H1 (cell line): ENCODE data around the gene CNOT6. TPM values are rescaled to one million over a fixed set of nuclear protein-coding genes. Genes with fewer than 3 reads are reported as not detected.

Experiments
- CTCF ChIA-PET: fragments of 300-600 bp; sonication (Branson Sonifier 250); formaldehyde crosslinking; loops from one replicate; lab custom pipeline; 2021; ENCODE audit not compliant: partially characterized antibody; lab: Charles Lee
- POLR2A ChIA-PET: fragments of 300-600 bp; sonication (Branson Sonifier 250); formaldehyde crosslinking; loops from one replicate; lab custom pipeline; 2021; ENCODE audit warnings: inconsistent platforms; ENCODE audit not compliant: partially characterized antibody; lab: Charles Lee
- DNase-seq, 2 experiments: peaks; one replicate each; pipeline versions ENCODE4 v3.0.0 to v3.0.0-alpha.2; 2010 to 2022; ENCODE audit warnings: low spot score in 2 of 2, low read depth in 1 of 2, mixed read lengths in 1 of 2
- FAIRE-seq: peaks from 2 replicates; lab custom pipeline; 2011; peaks lifted over from hg19 to GRCh38; lab: Jason Lieb, UNC
- H2AFZ ChIP-seq: 2 replicates; pipeline ENCODE4 v1.8.1; 2012; ENCODE audit warnings: low read length, inconsistent platforms
- H2AK5ac ChIP-seq: 2 replicates; pipeline ENCODE4 v1.6.1; 2013; ENCODE audit warnings: low read depth, low read length
- H2BK120ac ChIP-seq: replicated peaks from 2 replicates; pipeline ENCODE3; 2013; ENCODE audit warnings: low read depth, low read length, inconsistent platforms
- H2BK12ac ChIP-seq: 2 replicates; pipeline ENCODE4 v1.6.1; 2013; ENCODE audit warnings: low read depth, low read length
- H2BK15ac ChIP-seq: 2 replicates; pipeline ENCODE4 v1.6.1; 2013; ENCODE audit warnings: low read length
- H2BK20ac ChIP-seq: 2 replicates; pipeline ENCODE4 v1.6.1; 2013; ENCODE audit warnings: low read length
- H2BK5ac ChIP-seq: 2 replicates; pipeline ENCODE4 v1.6.1; 2013; ENCODE audit warnings: low read depth, low read length
- H3K14ac ChIP-seq: 2 replicates; pipeline ENCODE4 v1.6.1; 2013; ENCODE audit warnings: inconsistent platforms; ENCODE audit not compliant: insufficient read length
- H3K18ac ChIP-seq: 2 replicates; pipeline ENCODE4 v1.6.1; 2013; ENCODE audit warnings: low read length; ENCODE audit errors: extremely low read depth
- H3K23ac ChIP-seq: 2 replicates; pipeline ENCODE4 v1.6.1; 2013; ENCODE audit warnings: inconsistent platforms; ENCODE audit not compliant: insufficient read length
- H3K23me2 ChIP-seq: 2 replicates; pipeline ENCODE4 v1.6.1; 2013; ENCODE audit warnings: low read depth, low read length
- H3K27ac ChIP-seq: 2 replicates; pipeline ENCODE4 v1.6.1; 2011; ENCODE audit warnings: low read depth, low read length, inconsistent platforms
- H3K27me3 ChIP-seq, 4 experiments: replicated peaks in 1 of 4; 1 replicate in 1 of 4; 2 replicates in 3 of 4; pipeline versions ENCODE4 v1.6.1 to v1.8.1; 2011 to 2013; ENCODE audit warnings: low read length in 3 of 4, mild to moderate bottlenecking in 3 of 4, inconsistent platforms in 2 of 4, mixed read lengths in 2 of 4, moderate library complexity in 1 of 4; ENCODE audit not compliant: control insufficient read depth in 3 of 4, insufficient read depth in 3 of 4; ENCODE audit errors: extremely low read depth in 1 of 4
- H3K36me3 ChIP-seq, 4 experiments: 2 replicates each; pipeline versions ENCODE4 v1.6.1 to v1.8.1; 2011 to 2013; ENCODE audit warnings: mild to moderate bottlenecking in 4 of 4, low read length in 3 of 4, moderate library complexity in 2 of 4, control low read depth in 1 of 4, inconsistent platforms in 1 of 4; ENCODE audit not compliant: insufficient read depth in 4 of 4, control insufficient read depth in 2 of 4
- H3K4ac ChIP-seq: replicated peaks from 2 replicates; pipeline ENCODE3; 2013; ENCODE audit warnings: low read length, low read depth, mixed read lengths, inconsistent platforms; ENCODE audit not compliant: insufficient read length
- H3K4me1 ChIP-seq, 4 experiments: replicated peaks in 1 of 4; 1 replicate in 1 of 4; 2 replicates in 3 of 4; pipeline versions ENCODE4 v1.6.1 to v1.8.1; 2011 to 2013; ENCODE audit warnings: low read length in 3 of 4, inconsistent platforms in 2 of 4, mixed read lengths in 1 of 4; ENCODE audit not compliant: insufficient read depth in 4 of 4, control insufficient read depth in 3 of 4
- H3K4me2 ChIP-seq, 2 experiments: 2 replicates each; pipeline versions ENCODE4 v1.6.1 to v1.8.1; 2011 to 2013; ENCODE audit warnings: low read depth in 2 of 2, low read length in 2 of 2, control low read depth in 1 of 2, inconsistent platforms in 1 of 2, mild to moderate bottlenecking in 1 of 2; ENCODE audit not compliant: insufficient read depth in 1 of 2
- H3K4me3 ChIP-seq, 4 experiments: fragments of 200-600, 300-600 bp in 1 of 4; sonication (generic), shearing (Covaris generic), sonication (Bioruptor Twin) in 1 of 4; 2 replicates each; pipeline versions ENCODE4 v1.5.1 to v1.8.1; 2011 to 2016; ENCODE audit warnings: low read length in 4 of 4, low read depth in 3 of 4, control low read depth in 2 of 4, inconsistent platforms in 2 of 4, mild to moderate bottlenecking in 2 of 4, mixed read lengths in 1 of 4, moderate library complexity in 1 of 4; ENCODE audit not compliant: insufficient read depth in 2 of 4; ENCODE audit errors: extremely low read depth in 1 of 4
- H3K56ac ChIP-seq: replicated peaks from 2 replicates; pipeline ENCODE3; 2013; ENCODE audit warnings: low read depth, mild to moderate bottlenecking, mixed read lengths, low read length, inconsistent platforms; ENCODE audit not compliant: insufficient read length
- H3K79me1 ChIP-seq: 2 replicates; pipeline ENCODE4 v1.6.1; 2013; ENCODE audit warnings: low read depth, low read length, control low read depth
- H3K79me2 ChIP-seq, 2 experiments: 2 replicates each; pipeline versions ENCODE4 v1.6.1 to v1.8.1; 2012 to 2013; ENCODE audit warnings: low read length in 2 of 2, mild to moderate bottlenecking in 2 of 2, inconsistent platforms in 1 of 2; ENCODE audit not compliant: insufficient read depth in 2 of 2, control insufficient read depth in 1 of 2
- H3K9ac ChIP-seq, 4 experiments: replicated peaks in 1 of 4; 1 replicate in 1 of 4; 2 replicates in 3 of 4; pipeline versions ENCODE4 v1.6.1 to v1.8.1; 2011 to 2013; ENCODE audit warnings: low read depth in 3 of 4, low read length in 3 of 4, control low read depth in 2 of 4, mild to moderate bottlenecking in 2 of 4, moderate library complexity in 2 of 4, inconsistent platforms in 1 of 4; ENCODE audit errors: extremely low read depth in 1 of 4
- H3K9me3 ChIP-seq, 2 experiments: 2 replicates each; pipeline versions ENCODE4 v1.6.1 to v1.8.1; 2012 to 2013; ENCODE audit warnings: mild to moderate bottlenecking in 2 of 2, moderate library complexity in 2 of 2, control low read depth in 1 of 2, inconsistent platforms in 1 of 2, low read depth in 1 of 2, low read length in 1 of 2, mixed read lengths in 1 of 2; ENCODE audit not compliant: insufficient read depth in 2 of 2
- H4K20me1 ChIP-seq, 2 experiments: replicated peaks in 1 of 2; 2 replicates each; pipeline versions ENCODE3 to v1.8.1; 2011 to 2013; ENCODE audit warnings: inconsistent platforms in 2 of 2, low read length in 2 of 2, mild to moderate bottlenecking in 1 of 2; ENCODE audit not compliant: insufficient read depth in 2 of 2, control insufficient read depth in 1 of 2
- H4K5ac ChIP-seq: 2 replicates; pipeline ENCODE4 v1.6.1; 2013; ENCODE audit warnings: low read length, low read depth, mixed read lengths, inconsistent platforms; ENCODE audit not compliant: insufficient read length
- H4K8ac ChIP-seq: 2 replicates; pipeline ENCODE4 v1.8.0; 2013; ENCODE audit warnings: mild to moderate bottlenecking, moderate library complexity, low read length, inconsistent platforms; ENCODE audit not compliant: insufficient read depth; ENCODE audit errors: extremely low read depth
- H4K91ac ChIP-seq: replicated peaks from 2 replicates; pipeline ENCODE3; 2013; ENCODE audit warnings: low read length, mixed read lengths, inconsistent platforms; ENCODE audit not compliant: insufficient read length
- ATF3 ChIP-seq: IDR thresholded peaks from 2 replicates; pipeline ENCODE4 v1.6.1; 2011; ENCODE audit warnings: low read depth, mild to moderate bottlenecking, low read length; ENCODE audit not compliant: insufficient read depth
- KDM1A ChIP-seq: fragments of 200-600, 300-600 bp; sonication (generic); IDR thresholded peaks from 2 replicates; pipeline ENCODE4 v1.7.1; 2016; ENCODE audit warnings: mild to moderate bottlenecking, low read length, borderline replicate concordance
- PHF8 ChIP-seq: fragments of 200-600 bp; sonication (generic); conservative IDR thresholded peaks from 2 replicates; pipeline ENCODE4 v1.7.1; 2012; ENCODE audit warnings: low read depth, mild to moderate bottlenecking, inconsistent platforms, low read length, moderate library complexity
- POLR2A ChIP-seq, 2 experiments: IDR thresholded peaks; 1 replicate in 1 of 2; 2 replicates in 1 of 2; pipeline ENCODE4 v1.6.1; 2011; ENCODE audit warnings: low read depth in 2 of 2, low read length in 2 of 2, mild to moderate bottlenecking in 2 of 2; ENCODE audit errors: control extremely low read depth in 1 of 2
- RNF2 ChIP-seq: fragments of 200-900, 300-1000 bp; sonication (generic); IDR thresholded peaks from 2 replicates; pipeline ENCODE4 v1.7.1; 2016; ENCODE audit warnings: borderline replicate concordance, low read depth, mild to moderate bottlenecking, antibody characterized with exemption, low read length; ENCODE audit not compliant: poor library complexity, severe bottlenecking; ENCODE audit errors: missing control alignments
- SIRT6 ChIP-seq: IDR thresholded peaks from one replicate; pipeline ENCODE4 v1.7.1; 2012; ENCODE audit warnings: low read length, inconsistent platforms
- SP1 ChIP-seq: IDR thresholded peaks from 2 replicates; pipeline ENCODE4 v1.6.1; 2011; ENCODE audit warnings: low read depth, low read length
- TAF7 ChIP-seq: optimal IDR thresholded peaks from 2 replicates; pipeline ENCODE3; 2011; ENCODE audit warnings: low read depth, mild to moderate bottlenecking, inconsistent platforms, low read length, moderate library complexity, borderline replicate concordance
- ZNF274 ChIP-seq: IDR thresholded peaks from 2 replicates; pipeline ENCODE4 v1.7.0; 2012; ENCODE audit warnings: low read length, borderline replicate concordance; ENCODE audit errors: extremely low read depth
- WGBS, 2 experiments: shearing (Covaris generic) in 1 of 2; methylation state at CpG; one replicate each; pipeline versions ENCODE4 v1.1.6 to v1.1.7; 2013 to 2015; ENCODE audit warnings: low lambda C conversion rate in 2 of 2, mixed read lengths in 2 of 2, inconsistent platforms in 1 of 2, low coverage in 1 of 2, missing lambda C conversion rate in 1 of 2; ENCODE audit not compliant: insufficient replicate concordance in 2 of 2, insufficient coverage in 1 of 2, insufficient read length in 1 of 2; ENCODE audit errors: extremely low coverage in 1 of 2, missing lambda C conversion rate in 1 of 2; 5-methylcytosine and 5-hydroxymethylcytosine counted together
- polyA plus RNA-seq, 7 experiments: library from polyadenylated mRNA; depleted of rRNA in 3 of 7; stranded (reverse) in 5 of 7; unstranded in 2 of 7; fragments of >200 nt in 5 of 7; fragments of 200-250 nt in 2 of 7; gene quantifications; 1 replicate in 5 of 7; 2 replicates in 1 of 7; 4 replicates in 1 of 7; pipeline versions ENCODE4 v1.2.1 to v1.2.3, GENCODE V29; 2011 to 2013; ENCODE audit warnings: missing spikeins in 2 of 7, mixed read lengths in 2 of 7
- total RNA-seq: library from RNA; stranded (reverse); fragmentation: NEBNext Ultra II Directional; extraction: Animal tissue kit (Norgen Biotek cat#: 25700); gene quantifications from 2 replicates; pipeline ENCODE4 v1.2.1, GENCODE V29; 2021

The CNOT6 gene
- total and polyA plus RNA-seq, 2 of the 8 experiments (the other 6 are each of a cell fraction or from before 2014, with no cell fraction given): 10.7 to 45.4 TPM

- Histone ChIP-seq H3K14ac (no peak overlapping the region), H2BK12ac (no peak overlapping the region), H3K36me3 (no peaks in the 10 kb centered on the region), H3K27ac (no peak overlapping the region), H4K5ac (no peak overlapping the region), H2BK15ac (no peak overlapping the region), H3K9ac (no peak overlapping the region), H2AFZ (no peak overlapping the region), H3K56ac (no peak overlapping the region), H3K4me3 (no peak overlapping the region), H3K23me2 (0 out of 2 replicates have a peak, but pooled peaks cover 2% of the 10 kb centered on the region), H3K79me1 (no peaks in the 10 kb centered on the region), H3K79me2 (no peaks in the 10 kb centered on the region), H4K8ac (no peak overlapping the region), H3K4me1 (no peaks in the 10 kb centered on the region), H3K18ac (no peak overlapping the region), H3K4me2 (no peak overlapping the region), H3K9me3 (peaks cover 10 to 28% of the 10 kb centered on the region in 2 experiments; a peak in 3 of 4 replicates), H3K4ac (no peak overlapping the region), H3K23ac (no peak overlapping the region), H2AK5ac (no peak overlapping the region), H4K91ac (no peak overlapping the region), H3K27me3 (no peaks in the 10 kb centered on the region), H2BK5ac (no peak overlapping the region), H2BK120ac (no peak overlapping the region), H2BK20ac (no peak overlapping the region), H4K20me1 (no peaks in the 10 kb centered on the region)
- TF ChIP-seq SP1 (no peak), KDM1A (no peak), TAF7 (no peak), SIRT6 (no peak), POLR2A (IDR thresholded peaks at IDR 0.05; ENCODE audit: control extremely low read depth in 1 of 2, low read depth in 2 of 2, low read length in 2 of 2) (no peak), ZNF274 (no peak), RNF2 (no peak), PHF8 (no peak), ATF3 (no peak)
- 96% methylated on average over 2 of the region's 5 CpGs; no CpG with 5 or more reads in 1 of the 2 experiments for WGBS, 2 experiments
- ChIA-PET POLR2A (no interaction called here), CTCF (interaction anchor here (0.6 to 2.3 kb wide), 5 partner anchors 23 to 136 kb away, joined by 3 to 4 read pairs (median 3); no protein-coding TSS in a partner anchor)
- FAIRE-seq: no peak
- no peak for DNase-seq
Measured at GRCh38 chr5:180464603-180464970, 29.6 kb upstream of the CNOT6 start.
